HG02973 (cell line): ENCODE results near the gene CUEDC2.

Experiments used
- ATAC-seq: cut with Tn5 transposase; IDR thresholded peaks from one replicate; pipeline ENCODE4 v1.9.1; 2021; ENCODE audit warnings: moderate library complexity; ENCODE audit not compliant: unreplicated experiment

Gene CUEDC2

DNA sequence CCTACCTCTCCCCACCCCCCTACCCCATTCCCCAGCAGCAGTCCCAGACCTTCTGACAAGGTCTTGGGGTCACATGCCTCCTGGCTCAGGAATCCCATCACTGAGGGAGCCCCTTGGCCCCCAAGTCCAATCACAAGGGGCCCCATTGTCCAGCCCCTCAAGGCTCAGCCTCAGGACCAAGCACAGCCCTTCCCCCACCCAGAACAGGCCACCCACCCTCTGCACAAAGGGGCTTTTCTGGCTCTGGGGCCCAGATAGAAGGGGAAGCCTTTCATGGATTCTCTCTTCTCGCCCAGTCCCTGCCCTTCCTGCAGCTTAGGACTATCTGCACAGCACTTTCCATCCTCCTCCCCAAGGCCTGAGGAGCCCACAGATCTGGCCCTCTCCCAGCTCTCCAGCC is 6.9 kb downstream of the CUEDC2 start:
- no peak for ATAC-seq

- no peak for ATAC-seq
Measured at GRCh38 chr10:102424916-102425315, 7.5 kb downstream of the CUEDC2 start.

GRCh38 chr10:102424145-102424544 is 8.2 kb downstream of the CUEDC2 start:
- ATAC-seq, result no peak

- ATAC-seq, result no peak
Measured at GRCh38 chr10:102423372-102423968, 8.9 kb downstream of the CUEDC2 start.

- ATAC-seq, result no peak
Measured at GRCh38 chr10:102422545-102423129, 9.7 kb downstream of the CUEDC2 start.

DNA sequence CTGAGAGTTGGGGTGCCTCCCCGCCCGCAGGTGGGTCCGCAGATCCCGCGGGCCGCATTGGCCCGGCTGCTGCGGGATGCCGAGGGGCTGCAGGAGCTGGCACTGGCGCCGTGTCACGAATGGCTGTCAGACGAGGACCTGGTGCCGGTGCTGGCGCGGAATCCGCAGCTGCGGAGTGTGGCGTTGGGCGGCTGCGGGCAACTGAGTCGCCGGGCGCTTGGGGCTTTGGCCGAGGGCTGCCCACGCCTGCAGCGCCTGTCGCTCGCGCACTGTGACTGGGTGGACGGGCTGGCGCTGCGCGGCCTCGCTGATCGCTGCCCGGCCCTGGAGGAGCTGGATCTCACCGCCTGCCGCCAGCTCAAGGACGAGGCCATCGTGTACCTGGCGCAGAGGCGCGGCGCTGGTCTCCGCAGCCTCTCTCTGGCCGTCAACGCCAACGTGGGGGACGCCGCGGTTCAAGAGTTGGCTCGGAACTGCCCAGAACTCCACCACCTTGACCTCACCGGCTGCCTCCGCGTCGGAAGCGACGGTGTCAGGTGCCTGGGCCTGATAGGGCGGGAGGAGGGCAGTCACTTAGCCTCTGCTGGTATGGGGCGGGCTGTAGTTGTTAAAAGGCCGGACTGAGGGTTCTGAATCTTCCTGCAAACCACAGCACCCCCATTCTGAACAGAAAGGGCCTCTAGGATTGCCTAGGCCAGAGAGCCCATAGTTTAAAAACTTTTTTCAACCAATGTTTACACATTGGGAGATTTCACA is 10.4 kb downstream of the CUEDC2 start:
- no peak for ATAC-seq

- ATAC-seq, result peak; percentile 4
Measured at GRCh38 chr10:102421507-102421756, 10.9 kb downstream of the CUEDC2 start.

DNA sequence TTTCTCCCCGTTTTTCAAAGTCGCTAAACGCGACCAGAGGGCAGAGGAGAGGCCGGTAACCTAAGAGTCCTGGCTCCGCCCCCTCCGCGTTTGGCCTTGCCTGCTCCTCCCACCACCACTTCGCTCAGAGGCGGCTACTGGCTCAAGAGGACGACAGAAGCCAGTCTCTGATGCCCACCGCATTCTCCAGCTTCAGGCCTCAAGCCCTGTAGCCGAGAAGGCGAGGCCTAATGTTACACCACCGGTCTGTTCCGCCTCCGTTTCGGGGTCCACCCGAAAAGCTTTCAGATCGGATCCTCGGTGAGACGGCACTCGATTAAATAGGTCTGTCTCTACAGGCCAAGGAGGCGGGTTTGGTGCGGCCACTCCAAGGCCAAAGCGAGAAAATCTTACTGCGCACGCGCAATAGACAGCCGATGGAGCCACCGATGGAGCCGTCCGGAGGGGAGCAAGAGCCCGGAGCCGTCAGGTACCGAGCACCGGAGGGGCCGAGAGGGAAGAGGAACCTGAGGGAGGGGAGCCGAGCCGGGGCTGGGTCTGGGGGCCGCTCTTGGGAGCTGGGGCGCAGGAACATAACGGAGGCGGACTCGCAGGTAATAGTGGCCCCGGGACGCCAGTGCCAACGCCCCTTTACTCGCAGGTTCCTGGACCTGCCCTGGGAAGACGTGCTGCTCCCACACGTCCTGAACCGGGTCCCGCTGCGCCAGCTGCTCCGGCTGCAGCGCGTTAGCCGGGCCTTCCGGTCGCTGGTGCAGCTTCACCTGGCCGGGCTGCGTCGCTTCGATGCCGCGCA is 11.5 kb downstream of the CUEDC2 start, which contains the start of gene FBXL15:
Gene FBXL15, plus strand, starts transcription at position 123 of the 793 bp plus-strand sequence. Its CDS starts 294 bp downstream, at position 417.
- peak; percentile 58 for ATAC-seq

GRCh38 chr10:102420181-102420713 is 12.1 kb downstream of the CUEDC2 start:
- ATAC-seq, result no peak

DNA sequence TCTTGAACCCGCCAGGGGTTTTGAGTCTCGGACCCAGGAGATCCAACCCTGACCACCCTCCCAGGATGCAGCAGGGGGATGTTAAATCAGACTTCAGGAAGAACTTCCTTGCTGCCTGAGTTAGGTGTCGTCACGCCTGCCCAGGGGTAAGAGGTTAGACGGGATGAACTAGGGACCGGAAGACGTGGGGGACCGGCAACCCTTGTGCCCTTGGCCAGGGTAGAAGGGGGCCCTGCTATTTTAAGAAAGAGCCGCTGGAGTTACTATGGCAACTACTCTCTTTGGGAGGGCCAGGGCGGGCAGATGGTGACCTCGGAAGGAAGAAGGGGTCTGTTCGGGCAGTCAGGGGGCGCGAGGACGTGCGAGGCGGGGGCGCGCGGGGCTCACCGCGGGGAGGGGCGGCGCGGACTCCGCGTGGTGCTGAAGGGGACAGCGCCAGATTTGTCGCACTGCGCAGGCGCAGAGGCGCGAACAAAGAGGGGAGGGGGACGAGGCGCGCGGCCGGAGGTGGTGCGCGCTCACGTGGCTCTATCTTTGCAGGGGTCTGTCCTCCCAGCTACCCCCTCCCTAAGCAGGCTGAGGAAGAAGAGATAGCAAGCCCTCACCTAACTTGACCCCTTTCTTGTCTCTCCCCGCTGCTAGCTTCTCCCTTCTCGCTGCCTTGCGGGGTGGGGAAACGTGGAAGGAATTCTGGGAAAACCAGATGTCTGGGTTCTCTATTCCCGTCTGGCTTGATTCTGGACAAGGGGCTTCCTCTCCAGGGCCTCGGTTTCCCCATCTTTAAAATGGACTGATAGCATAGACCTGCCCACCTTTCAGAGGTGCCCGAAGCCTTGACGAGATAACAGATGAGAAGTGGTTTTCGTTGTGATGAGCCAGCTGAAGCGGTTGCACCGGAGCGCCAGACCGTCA is 12.8 kb downstream of the CUEDC2 start:
- no peak for ATAC-seq

DNA sequence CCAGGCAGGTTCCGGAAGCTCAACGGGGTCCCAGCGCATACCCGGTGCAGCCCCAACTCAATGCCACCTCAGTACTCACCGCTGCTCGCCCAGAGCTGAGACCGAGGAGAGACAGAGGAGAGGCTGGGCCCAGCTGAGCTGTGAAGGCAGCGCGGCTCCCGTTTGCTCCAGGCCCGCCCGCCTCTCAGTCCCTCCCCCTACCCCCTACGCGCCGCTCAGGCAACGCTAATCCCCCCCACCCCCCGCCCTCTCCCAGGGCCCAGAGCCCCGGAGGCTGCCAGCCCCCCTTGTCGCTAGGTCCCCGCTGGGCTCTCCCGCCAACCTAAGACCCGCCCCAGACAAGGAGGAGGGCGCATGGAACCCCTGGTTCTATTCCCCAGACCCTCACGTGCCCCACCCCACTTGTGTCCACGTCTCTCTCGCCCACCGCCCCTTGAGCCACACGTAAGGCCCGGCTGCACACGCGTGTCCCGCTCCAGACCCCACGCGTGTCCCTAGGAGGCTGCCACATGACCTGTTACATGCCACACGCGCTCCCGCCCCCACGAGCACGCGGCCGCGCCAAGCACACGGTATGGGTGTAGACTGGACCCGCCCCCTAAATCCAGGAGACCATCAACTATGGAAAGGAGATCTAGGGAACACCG is 13.6 kb downstream of the CUEDC2 start, which contains the start of gene PSD:
Gene PSD, minus strand, starts transcription at position 164 of the 647 bp plus-strand sequence. CDS start 1,747 bp downstream, outside the sequence.
- no peak for ATAC-seq

DNA sequence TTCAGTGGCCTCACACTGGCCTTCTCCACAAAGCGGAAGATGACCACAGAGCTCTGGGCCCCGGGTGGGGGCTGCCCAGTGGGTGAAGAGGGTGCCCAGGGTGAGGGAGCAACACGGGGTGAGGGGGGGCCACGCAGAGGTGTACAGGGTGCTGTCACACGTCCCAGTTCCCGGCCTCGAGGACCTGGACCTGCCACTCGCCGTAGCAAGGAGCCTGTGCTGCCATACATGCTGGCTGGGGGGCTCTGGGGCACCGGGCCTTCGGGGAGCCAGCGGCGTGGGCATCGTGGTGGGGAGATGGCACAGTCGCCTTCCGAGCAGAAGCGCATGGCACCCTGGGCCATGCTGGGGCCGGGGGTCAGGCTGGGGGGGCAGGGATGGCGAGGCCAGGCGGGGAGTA is 15.7 kb downstream of the CUEDC2 start:
- no peak for ATAC-seq

GRCh38 chr10:102416283-102416682 is 16.1 kb downstream of the CUEDC2 start:
- no peak for ATAC-seq

- no peak for ATAC-seq
Measured at GRCh38 chr10:102414749-102415148, 17.6 kb downstream of the CUEDC2 start.

- no peak for ATAC-seq
Measured at GRCh38 chr10:102413806-102414561, 18.4 kb downstream of the CUEDC2 start.

- no peak for ATAC-seq
Measured at GRCh38 chr10:102413053-102413705, 19.2 kb downstream of the CUEDC2 start.

DNA sequence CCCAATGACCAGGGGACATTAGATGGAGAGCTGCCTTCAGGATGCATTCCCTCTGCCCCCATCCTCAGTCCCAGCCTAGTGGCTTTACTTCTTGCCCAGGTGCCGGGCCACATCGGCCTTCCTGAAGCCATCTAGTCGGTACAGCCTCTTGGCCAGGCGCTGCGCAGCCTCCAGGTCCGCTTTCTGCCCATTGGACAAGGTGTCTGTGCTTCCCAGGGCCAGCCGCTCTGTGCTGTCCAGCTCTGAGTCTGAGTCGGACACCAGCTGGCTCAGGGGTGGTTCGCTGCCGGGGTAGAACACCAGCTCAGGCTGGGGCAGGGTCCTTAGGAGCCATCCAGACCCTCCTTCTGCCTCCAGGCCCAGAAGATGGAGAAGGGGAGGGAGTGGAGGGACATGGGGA is 20.1 kb downstream of the CUEDC2 start:
- no peak for ATAC-seq
